Natural killer cell (primary cell): ENCODE results near the gene ARG1. TPM values are rescaled to one million over a fixed set of nuclear protein-coding genes. Genes with fewer than 3 reads are reported as not detected.

Source experiments
- ATAC-seq, 3 donors: fragments of 150-1000 bp in 2 of 3; fragments of 200-7000 bp in 1 of 3; cut with Tn5 transposase; 1 replicate in 1 of 3; 2 replicates in 2 of 3; pipeline ENCODE4 v1.10.0; 2021; ENCODE audit warnings: mild to moderate bottlenecking in 2 of 3, moderate library complexity in 2 of 3
- DNase-seq, 2 donors: peaks; one replicate each; pipeline versions ENCODE4 v3.0.0 to v3.0.0-alpha.2; 2013 to 2021; ENCODE audit warnings: mixed read lengths in 1 of 2
- H3K27ac ChIP-seq: one replicate; pipeline ENCODE4 v1.5.1; 2013; ENCODE audit warnings: mild to moderate bottlenecking, low read length
- H3K27me3 ChIP-seq: one replicate; pipeline ENCODE4 v1.6.1; 2013; ENCODE audit warnings: low read length; ENCODE audit not compliant: control insufficient read depth, insufficient read depth
- H3K36me3 ChIP-seq: one replicate; pipeline ENCODE4 v1.6.1; 2013; ENCODE audit warnings: low read length; ENCODE audit not compliant: control insufficient read depth, insufficient read depth
- H3K4me1 ChIP-seq: one replicate; pipeline ENCODE4 v1.6.1; 2013; ENCODE audit warnings: low read length; ENCODE audit not compliant: control insufficient read depth, insufficient read depth
- H3K4me3 ChIP-seq: one replicate; pipeline ENCODE4 v1.5.1; 2013; ENCODE audit warnings: low read length
- H3K9me3 ChIP-seq: one replicate; pipeline ENCODE4 v1.6.1; 2013; ENCODE audit warnings: low read length; ENCODE audit not compliant: control insufficient read depth, insufficient read depth
- H3K27ac Mint-ChIP-seq, 2 donors: one replicate each; pipeline ENCODE4 v1.8.0; 2022; ENCODE audit warnings: mild to moderate bottlenecking in 2 of 2, mixed read lengths in 2 of 2, moderate library complexity in 1 of 2
- H3K27me3 Mint-ChIP-seq, 2 donors: one replicate each; pipeline ENCODE4 v1.8.0; 2022; ENCODE audit warnings: low read depth in 2 of 2, mixed read lengths in 2 of 2
- H3K36me3 Mint-ChIP-seq: one replicate; pipeline ENCODE4 v1.8.0; 2022; ENCODE audit warnings: mixed read lengths
- H3K4me1 Mint-ChIP-seq, 2 donors: one replicate each; pipeline ENCODE4 v1.8.0; 2022; ENCODE audit warnings: mixed read lengths in 2 of 2
- H3K4me3 Mint-ChIP-seq: one replicate; pipeline ENCODE4 v1.8.0; 2022; ENCODE audit warnings: mild to moderate bottlenecking, moderate library complexity, mixed read lengths
- H3K9me3 Mint-ChIP-seq, 2 donors: one replicate each; pipeline ENCODE4 v1.8.0; 2022; ENCODE audit warnings: mixed read lengths in 2 of 2
- CTCF ChIP-seq: fragments of 200-600 bp; IDR thresholded peaks from one replicate; pipeline ENCODE4 v1.8.0; 2022; ENCODE audit warnings: antibody characterized with exemption
- WGBS: methylation state at CpG from one replicate; pipeline ENCODE4 v1.1.7; 2013; ENCODE audit warnings: missing lambda C conversion rate; ENCODE audit not compliant: insufficient coverage; 5-methylcytosine and 5-hydroxymethylcytosine counted together
- intact Hi-C: fragments of 100-400 bp; cut with micrococcal nuclease; formaldehyde crosslinking; loops from one replicate; pipeline ENCODE4 v1.14.2; 2022
- total RNA-seq, 4 donors: library from RNA; stranded (reverse); fragments of 120-200 nt in 1 of 4; gene quantifications; one replicate each; pipeline versions ENCODE4 v1.2.3 to v1.2.4, GENCODE V29; 2013 to 2022

ARG1 gene
- total RNA-seq, 3 donors from 2014 or later (not counting 1 experiment from before 2014, with no cell fraction given): not detected

- Mint-ChIP-seq H3K27me3 (no peaks in the 10 kb centered on the region), H3K36me3 (peaks cover 16% of the 10 kb centered on the region), H3K4me1 (no peaks in the 10 kb centered on the region), H3K4me3 (no peak overlapping the region), H3K27ac (peak overlapping the region in 1 of 2 donors; percentile 23), H3K9me3 (no peaks in the 10 kb centered on the region)
- intact Hi-C loops: no loop called here
- H3K9me3 ChIP-seq: no peaks in the 10 kb centered on the region
- peaks cover 91% of the 10 kb centered on the region for H3K36me3 ChIP-seq
- 92% methylated on average over 4 of the region's 4 CpGs for WGBS
- no peak overlapping the region for H3K4me3 ChIP-seq
- DNase-seq (no peak), ATAC-seq (no peak)
- no peak for TF ChIP-seq CTCF
- no peaks in the 10 kb centered on the region for H3K27me3 ChIP-seq
- H3K27ac ChIP-seq: no peak overlapping the region
- H3K4me1 ChIP-seq: no peaks in the 10 kb centered on the region
Measured at GRCh38 chr6:131600716-131601115, 27.7 kb downstream of the ARG1 start.

GRCh38 chr6:131602781-131603312 is 29.8 kb downstream of the ARG1 start:
- H3K4me1 ChIP-seq: no peaks in the 10 kb centered on the region
- no peak overlapping the region for H3K4me3 ChIP-seq
- DNase-seq (no peak), ATAC-seq (no peak)
- no peak overlapping the region for H3K27ac ChIP-seq
- H3K27ac Mint-ChIP-seq: no peak overlapping the region
- H3K9me3 ChIP-seq: no peaks in the 10 kb centered on the region
- WGBS: 97% methylated on average over 1 of the region's 1 CpG
- H3K27me3 Mint-ChIP-seq: no peaks in the 10 kb centered on the region
- no peaks in the 10 kb centered on the region for H3K27me3 ChIP-seq
- TF ChIP-seq CTCF: no peak
- peaks cover 11% of the 10 kb centered on the region for H3K36me3 Mint-ChIP-seq
- H3K4me1 Mint-ChIP-seq: no peaks in the 10 kb centered on the region
- no peaks in the 10 kb centered on the region for H3K9me3 Mint-ChIP-seq
- peaks cover 87% of the 10 kb centered on the region for H3K36me3 ChIP-seq
- intact Hi-C loops: no loop called here
- H3K4me3 Mint-ChIP-seq: no peak overlapping the region

GRCh38 chr6:131613296-131613925 is 40.4 kb downstream of the ARG1 start:
- Mint-ChIP-seq H3K27me3 (no peaks in the 10 kb centered on the region), H3K4me1 (peaks cover 0 to 5% of the 10 kb centered on the region in 2 donors), H3K9me3 (no peaks in the 10 kb centered on the region), H3K4me3 (no peak overlapping the region), H3K27ac (no peak overlapping the region), H3K36me3 (peaks cover 13% of the 10 kb centered on the region)
- no peak for ATAC-seq
- TF ChIP-seq CTCF: no peak
- H3K4me3 ChIP-seq: no peak overlapping the region
- no peak for DNase-seq
- no peaks in the 10 kb centered on the region for H3K9me3 ChIP-seq
- no peak overlapping the region for H3K27ac ChIP-seq
- H3K36me3 ChIP-seq: peaks cover 90% of the 10 kb centered on the region
- intact Hi-C loops: no loop called here
- WGBS: 91% methylated on average over 2 of the region's 5 CpGs
- H3K27me3 ChIP-seq: no peaks in the 10 kb centered on the region
- H3K4me1 ChIP-seq: no peaks in the 10 kb centered on the region

GRCh38 chr6:131615275-131615674 is 42.2 kb downstream of the ARG1 start:
- Mint-ChIP-seq H3K4me1 (peaks cover 0 to 5% of the 10 kb centered on the region in 2 donors), H3K27ac (no peak overlapping the region), H3K27me3 (no peaks in the 10 kb centered on the region), H3K4me3 (no peak overlapping the region), H3K9me3 (no peaks in the 10 kb centered on the region), H3K36me3 (peaks cover 9% of the 10 kb centered on the region)
- no peak overlapping the region for H3K4me3 ChIP-seq
- intact Hi-C loops: no loop called here
- H3K27ac ChIP-seq: no peak overlapping the region
- no peaks in the 10 kb centered on the region for H3K4me1 ChIP-seq
- no peak for DNase-seq
- H3K36me3 ChIP-seq: peaks cover 91% of the 10 kb centered on the region
- no peaks in the 10 kb centered on the region for H3K27me3 ChIP-seq
- no peak for TF ChIP-seq CTCF
- ATAC-seq: no peak
- H3K9me3 ChIP-seq: no peaks in the 10 kb centered on the region
- WGBS: 97% methylated on average over 3 of the region's 4 CpGs
